Activated CD4-positive, alpha-beta T cell treated with anti-CD3 and anti-CD28 coated beads for 48 hours (primary cell): Measurements from ENCODE around the gene KITLG.
"Not testable (repeated sequence)": the region's sequence is repeated elsewhere in the genome, so short reads cannot be mapped to it uniquely, and the experiment has no call there.

Experiments
- DNase-seq: peaks from one replicate; pipeline ENCODE4 v3.0.0-alpha.2; 2020

Gene KITLG

DNA sequence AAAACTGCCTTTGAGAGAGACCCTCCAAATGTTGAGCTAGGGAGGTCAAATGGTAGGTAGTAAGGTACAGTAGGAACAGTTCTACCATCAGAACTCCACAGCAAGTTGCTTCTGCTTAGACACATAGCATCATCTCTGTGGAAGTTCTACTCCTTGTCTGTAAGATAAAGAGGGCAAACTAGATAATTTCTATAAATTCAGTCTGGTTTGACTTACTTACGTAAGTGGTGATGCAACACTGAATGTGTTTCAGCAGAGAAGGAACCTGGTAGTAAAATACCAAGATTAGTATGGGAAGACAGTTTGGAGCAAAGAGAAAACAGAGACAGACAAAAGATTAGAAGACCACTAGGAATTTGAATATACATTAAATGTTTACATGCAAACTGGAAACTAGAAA lies 42.0 kb downstream of the KITLG start:
- DNase-seq = no peak

DNA sequence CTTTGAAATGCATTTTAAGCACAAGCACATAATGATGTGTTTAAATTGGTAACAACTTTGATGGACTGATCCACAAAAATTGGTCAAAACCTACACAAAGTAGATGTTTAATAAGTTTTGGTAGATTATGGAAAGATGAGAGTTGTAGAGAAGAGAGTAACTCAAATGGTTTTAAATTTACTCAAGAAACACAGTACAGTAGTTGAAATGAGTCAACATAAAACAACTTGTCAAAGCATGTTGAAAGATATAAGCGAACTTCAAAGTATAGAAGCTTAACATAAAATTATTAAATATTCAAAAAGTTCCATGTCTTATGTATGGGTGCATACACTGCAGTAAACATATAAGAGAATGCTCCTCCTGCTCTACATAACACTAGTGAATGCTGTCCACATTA lies 49.4 kb downstream of the KITLG start:
- no peak for DNase-seq

DNA sequence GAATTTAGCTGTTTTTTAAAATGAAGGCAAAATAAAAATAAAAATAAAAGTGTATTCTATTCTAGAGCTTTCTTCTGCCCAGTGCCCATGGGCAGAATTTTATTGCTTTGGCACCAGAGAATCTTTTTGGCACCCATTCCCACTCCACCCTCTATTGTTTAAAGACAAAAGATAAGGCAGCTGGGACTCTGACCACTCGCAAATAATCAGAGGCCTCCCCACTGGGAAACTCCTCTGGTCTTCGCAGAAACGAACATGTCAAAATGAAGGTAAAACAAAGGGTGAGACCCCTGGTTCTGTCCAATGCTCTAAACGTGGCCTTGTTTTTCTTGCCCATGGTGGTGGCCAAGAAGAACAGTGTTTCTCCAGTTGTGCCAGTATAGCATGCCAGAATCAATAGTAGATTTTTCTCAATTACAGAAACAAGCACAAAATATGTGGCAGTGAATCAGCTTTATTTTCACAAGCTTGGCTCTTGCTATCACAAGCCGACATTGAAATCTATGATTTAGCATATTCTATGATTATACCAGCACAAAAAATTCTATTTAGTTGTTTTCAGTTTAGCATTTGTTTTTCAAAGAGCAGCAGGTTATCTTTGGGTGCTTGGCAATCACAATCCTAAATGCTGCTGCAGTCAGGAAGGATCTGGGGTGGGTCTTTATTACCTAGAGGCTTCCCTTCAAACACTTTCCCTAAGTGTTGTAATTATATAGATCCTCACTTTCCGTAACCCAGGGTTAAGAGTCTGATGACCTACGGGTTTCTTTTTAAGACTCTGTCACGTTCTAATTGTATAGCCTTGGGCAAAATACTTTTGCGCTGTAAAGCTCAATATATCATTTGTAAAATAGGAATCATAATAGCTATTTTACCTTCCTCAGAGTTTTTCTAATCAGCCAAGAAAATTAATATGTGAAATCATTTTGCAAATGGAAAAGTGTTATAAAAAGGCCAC lies 50.5 kb downstream of the KITLG start:
- DNase-seq = no peak

DNA sequence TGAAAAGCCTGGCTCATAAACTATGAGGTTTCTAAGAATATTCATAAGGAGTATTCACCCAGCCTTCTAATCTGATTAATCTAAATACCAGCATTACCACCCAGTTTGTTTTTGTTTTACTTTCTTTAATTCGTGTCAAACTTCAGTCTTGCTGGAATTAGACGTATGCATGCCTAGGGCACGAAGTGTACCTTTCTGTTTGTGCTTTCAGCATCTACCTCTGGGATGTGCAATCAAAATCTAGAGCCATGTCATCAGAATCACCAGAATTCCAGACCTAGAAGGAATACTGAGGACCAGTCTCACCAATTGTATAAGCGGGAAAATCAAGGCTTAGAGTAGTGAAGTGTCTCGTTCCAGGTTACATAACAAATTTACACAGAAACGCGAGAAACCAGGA lies 57.3 kb downstream of the KITLG start:
- DNase-seq = no peak

DNA sequence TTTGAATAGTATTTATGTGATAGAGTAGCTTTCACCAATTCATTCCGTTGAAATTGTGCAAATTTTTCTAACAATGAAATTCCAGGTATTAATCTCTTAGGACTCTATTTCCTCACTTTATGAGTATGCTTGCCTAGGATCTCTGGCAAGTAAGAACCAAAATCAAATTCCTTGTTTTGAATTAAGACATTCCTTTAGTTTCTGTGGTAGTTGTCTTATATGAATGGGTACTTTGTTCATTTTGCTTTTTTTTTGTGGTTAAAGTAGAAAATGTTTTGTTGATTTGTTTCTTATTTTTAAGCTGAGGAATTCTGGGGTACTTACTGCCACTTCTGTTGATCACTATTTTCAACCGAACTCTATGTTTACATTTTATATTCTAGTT lies 59.8 kb downstream of the KITLG start:
- DNase-seq = no peak

DNA sequence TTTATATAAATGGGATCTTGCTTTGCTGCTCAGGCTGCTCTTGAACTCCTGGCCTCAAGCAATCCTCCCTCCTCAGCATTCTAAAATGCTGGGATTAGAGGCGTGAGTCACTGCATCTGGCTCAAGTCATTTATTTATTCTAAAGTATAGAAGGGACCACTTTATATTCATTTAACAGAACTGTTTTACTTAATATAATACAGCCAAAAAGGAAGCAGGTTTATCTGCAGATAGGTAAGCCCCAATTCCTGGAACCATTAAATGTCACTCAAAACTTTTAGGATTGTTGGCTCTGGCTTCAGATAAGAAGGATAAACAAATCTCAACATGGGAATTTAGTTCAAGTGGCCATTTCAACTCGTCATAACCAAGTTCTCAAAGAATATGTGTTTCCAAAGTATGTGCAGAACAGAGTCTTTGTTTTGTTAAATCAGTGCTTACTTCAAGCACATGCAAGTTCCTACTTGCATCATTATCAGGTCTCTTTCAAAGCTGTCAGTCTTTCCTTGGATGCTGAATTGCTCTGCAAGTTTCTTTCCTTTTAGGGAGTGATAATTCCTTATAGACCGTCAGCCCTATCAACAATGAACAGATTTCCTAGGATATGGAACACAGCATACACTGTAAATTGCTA lies 60.4 kb downstream of the KITLG start:
- no peak for DNase-seq

DNA sequence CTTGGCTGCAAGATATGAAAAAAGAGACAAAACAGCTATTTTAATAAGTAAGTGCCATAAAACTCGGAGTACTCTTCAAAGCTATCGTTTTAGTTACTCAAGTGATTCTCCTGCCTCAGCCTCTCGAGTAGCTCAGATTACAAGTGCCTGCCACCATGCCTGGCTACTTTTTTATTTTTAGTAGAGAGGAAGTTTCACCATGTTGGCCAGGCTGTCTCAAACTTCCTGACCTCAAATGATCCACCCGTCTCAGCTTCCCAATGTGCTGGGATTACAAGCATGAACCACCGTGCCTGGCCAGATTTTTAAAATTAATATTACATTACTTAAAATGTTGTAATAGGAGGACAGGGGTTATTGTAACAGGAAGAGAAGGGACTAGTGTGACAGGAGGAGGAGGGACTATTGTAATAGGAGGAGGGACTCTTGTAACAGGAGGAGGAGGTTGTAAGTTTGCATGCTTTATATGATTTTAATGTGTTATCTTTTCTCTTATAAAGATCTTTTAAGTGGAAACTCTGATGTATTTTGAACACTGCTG lies 61.3 kb downstream of the KITLG start:
- no peak for DNase-seq

DNA sequence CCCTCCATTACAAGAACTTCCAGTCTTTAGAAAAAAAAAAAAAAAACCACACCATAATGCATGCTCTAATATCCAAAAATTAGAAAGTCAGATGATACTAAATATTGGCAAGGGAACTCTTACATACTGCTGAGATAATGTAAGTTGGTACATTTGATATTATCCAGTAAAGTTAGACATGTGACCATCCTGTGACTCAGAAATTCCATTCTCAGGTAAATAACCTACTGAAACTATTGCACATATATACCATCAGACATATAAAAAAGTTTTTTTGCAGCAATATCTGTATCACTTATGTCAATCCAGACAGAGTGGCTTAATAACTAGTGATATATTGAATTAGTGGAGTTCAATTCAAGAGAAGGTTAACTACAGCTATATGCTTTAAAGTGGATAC lies 63.5 kb downstream of the KITLG start:
- no peak for DNase-seq

DNA sequence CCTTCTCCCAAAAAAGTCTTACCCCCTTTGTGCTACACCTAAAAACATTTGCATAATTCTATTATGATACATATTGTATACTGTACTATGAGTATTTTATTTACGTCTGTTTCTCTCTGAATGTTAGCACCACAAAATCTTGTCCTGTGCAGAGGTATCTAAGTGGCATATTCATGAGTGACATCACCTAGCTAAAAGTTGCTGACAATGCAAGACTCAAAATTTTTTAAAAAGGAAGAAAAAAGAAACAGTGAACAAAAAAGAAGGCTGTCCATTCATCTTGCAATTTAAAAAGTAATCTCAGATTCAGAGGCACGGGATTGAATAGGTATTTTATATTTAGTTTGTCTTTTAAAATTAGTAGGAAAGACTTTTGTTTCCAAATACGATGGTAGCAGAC lies 69.4 kb downstream of the KITLG start:
- no peak for DNase-seq

DNA sequence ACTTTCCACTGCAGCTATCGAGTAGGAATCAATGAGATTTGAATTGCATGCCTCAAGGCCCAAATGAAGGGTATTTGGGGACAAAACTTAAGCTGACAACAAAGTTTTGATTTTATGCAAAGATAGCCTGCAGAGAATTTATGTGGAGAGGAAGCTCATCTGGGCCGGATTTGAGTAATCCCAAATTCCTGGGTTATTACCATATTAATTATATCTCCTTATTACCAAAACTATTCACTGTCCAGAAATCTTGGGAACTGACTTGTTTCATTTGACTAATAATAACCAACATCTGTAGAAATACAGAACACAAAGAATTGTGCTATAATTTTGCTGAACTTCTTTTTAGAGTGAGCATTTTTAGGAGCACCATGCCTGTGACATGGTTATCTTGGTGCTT lies 70.4 kb downstream of the KITLG start:
- DNase-seq = no peak

DNA sequence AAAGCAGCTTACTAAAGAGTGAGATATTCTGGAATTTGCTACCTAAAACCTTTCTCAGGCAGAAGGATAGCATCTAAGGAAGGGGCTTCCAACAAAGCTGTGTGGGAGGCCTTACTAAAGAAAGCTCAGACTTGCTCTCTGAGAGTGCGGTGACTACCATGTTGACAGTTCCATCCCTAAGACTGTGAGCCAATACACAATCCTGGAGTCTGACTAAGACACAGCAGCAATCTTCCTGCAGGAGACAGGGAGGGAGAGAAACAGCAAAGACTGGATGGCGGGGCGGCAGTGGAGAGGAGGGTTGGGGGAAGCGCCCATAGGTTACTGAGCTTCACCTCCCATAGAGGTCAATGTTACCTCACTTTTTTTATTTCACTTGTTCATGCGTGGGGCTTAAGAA lies 70.9 kb downstream of the KITLG start:
- DNase-seq = no peak

DNA sequence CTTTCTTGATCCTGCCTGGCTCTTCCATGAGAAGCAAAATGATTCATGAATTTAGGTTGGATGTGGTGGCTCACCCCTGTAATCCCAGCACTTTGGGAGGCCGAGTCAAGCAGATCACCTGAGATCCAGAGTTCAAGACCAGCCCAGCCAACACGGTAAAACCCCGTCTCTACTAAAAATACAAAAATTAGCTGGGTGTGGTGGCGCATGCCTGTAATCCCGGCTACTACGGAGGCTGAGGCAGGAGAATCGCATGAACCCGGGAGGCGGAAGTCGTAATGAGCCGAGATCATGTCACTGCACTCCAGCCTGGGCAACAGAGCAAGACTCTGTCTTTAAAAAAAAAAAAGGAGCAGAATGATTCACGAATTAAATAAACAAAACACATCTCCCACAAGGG lies 72.4 kb downstream of the KITLG start:
- DNase-seq = not testable (repeated sequence)

DNA sequence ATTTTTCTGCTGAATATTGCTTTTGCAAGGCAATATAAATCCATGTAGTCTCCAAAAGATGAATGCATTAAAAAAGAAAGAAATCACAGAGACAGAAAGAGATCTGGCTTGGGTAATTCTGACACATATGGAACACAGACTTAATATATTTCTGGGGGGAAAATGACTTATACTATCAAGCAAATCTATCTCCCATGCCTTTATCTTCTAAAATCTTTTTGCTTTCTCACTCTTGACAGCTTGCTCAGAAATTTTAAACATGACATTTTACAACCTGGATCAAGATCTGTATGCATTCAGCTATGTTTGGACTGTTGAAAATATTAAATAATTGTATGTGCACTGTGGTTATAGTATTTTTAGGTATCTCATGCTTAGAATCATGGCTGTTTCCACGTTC lies 73.0 kb downstream of the KITLG start:
- DNase-seq = no peak

DNA sequence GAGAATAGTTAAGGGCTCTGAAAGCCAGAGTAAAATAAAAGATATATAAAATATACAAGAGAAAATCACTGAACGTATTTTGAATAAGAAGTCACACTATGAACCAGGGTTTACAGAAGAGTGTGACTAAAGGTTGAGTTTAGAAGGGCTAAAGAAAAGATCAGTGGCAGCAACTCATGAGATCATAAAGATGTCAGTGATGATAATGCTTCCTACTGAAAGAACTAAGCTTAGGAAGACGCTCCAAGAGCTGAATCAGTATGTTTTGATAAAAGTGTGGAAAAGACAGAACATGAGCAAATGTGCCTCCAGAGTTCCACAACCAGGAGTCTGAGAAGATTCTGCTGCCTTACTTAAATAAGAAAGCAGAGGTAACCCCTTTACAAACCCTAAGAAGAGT lies 74.6 kb downstream of the KITLG start:
- no peak for DNase-seq

DNA sequence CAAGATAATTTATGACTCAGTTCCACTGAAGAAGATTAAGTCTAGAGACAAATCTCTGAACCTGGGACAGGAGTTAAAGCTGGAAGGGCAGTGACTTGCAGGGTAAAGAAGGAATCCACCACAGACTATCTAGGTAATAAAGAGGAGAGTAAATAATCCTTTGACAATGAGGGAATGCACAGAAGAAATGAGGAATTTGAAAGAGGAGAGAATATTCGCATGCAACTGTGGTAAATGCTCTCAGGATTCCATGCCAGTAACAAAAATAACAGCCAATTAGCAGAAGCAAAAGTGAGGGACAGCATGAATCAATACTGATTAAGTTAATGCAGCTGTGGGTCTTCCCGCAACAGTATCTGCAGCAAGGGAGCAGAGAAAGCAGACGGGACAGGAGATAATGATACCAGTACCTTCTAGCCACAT lies 77.0 kb downstream of the KITLG start:
- no peak for DNase-seq

DNA sequence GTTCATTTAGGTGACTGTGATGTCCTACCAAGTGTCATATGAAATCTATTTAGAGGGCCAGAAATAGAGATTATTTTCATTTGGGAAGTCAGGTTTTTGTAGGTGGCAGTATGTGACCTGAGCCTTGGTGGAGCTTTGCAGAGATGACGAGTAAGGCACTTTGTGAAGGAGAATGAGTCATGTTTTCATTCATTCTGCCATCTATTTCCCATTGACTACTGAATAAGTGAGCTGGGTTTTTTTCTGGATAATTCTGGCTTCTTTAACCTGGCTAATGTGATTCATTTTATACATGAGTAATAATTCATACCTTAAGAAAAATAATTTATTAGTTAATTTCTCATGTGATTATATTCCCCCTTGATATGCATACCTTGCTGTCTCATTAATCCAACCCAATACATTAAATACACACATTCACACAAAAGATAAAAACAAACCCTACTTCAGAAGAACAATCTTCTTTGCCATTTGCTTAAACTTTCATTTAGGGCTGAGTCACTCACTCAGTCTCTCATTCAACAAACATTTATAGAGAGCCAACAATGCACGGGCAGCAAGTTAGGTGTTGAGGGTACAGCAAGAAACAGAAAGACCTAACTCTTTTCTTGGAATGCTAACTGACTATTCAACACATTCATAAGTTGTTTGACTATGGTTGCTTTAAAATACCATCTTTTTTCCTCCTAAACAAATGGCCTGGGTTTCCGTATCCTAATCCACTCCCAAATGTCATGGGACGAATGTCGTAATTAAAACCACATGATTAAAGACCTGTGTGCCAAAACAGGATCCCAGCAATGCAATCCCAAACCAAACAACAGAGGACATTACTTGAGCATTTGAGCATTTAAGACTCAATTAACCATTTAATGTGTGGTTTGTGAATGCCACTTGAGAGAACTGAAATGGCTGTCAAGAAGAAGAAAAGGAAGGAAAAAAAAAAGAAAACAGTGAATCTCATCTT lies 78.0 kb downstream of the KITLG start:
- DNase-seq = no peak

DNA sequence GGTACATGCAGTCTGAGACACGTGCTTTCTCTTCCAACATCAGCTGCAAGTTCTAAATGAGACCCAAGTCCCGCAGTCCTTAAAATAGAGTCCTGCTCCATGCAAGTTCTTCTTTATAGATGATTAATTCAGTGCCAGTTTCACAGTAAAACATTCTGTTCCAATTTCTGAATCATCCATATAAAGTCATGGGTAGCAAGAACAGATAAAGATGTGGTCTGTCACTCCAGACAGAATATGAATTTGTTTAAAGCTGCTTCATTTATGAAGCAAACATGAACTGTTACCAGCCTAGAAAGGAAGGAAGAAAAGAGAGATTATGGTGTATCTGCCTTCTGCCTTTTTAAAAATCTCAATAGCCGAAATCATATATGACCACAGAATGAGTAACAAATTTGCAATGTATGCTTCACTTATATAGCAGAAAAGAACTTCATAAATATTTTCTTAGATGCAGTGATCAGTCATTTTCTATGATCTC lies 83.3 kb downstream of the KITLG start:
- DNase-seq = no peak

DNA sequence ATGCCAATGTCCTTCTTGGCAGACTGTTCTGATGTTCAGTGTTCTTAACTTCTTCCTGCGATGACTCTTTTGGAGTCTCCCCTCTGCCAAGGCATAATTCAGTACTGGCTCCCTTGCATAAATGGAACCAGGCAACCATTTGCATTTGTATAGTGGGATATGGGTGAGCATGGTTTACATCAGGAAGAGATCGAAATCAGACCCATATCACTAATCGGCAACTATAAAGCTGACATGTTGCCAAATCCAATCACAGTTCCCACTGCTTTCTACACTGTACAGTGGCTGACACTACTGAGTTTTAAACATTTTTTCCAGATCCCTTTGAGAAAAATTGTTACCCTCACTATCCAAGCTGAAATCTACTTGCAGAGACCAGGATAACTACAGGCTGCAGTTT lies 83.8 kb downstream of the KITLG start:
- no peak for DNase-seq

DNA sequence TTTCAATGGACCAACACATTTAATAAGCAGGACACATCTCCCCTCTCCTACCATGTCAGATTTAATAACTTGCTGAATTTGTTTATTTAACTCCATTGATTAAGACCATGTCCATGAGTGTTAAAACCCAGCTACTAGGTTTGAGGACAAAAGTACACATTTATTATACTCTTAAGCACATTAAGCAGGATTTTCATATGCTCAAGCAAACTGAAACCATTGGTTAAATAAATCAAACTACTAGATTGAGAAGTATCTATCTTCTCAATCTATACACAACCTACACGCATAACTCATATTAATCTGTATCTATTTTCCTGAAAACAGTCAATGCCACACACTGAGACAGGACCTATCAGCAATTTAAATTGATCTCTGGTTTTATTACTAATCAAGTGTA lies 85.2 kb downstream of the KITLG start:
- DNase-seq = no peak

DNA sequence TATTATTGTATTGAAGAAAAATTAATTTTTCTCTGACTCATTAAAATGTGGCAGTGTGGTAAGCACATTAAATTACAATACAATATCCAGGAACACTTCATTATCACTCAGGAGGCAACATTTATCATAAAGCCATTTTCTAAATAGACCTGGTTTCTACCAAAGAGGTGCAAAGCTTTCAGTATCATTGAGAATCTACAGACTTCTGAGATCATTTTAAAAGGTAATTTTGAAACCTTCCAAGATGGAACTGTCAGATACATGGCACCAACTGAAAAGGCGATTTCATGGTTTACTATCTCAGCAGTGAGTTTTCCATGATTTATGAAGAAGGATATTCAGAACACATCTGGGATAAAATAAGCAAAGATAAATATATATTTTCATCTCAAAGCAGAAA lies 85.8 kb downstream of the KITLG start:
- no peak for DNase-seq

DNA sequence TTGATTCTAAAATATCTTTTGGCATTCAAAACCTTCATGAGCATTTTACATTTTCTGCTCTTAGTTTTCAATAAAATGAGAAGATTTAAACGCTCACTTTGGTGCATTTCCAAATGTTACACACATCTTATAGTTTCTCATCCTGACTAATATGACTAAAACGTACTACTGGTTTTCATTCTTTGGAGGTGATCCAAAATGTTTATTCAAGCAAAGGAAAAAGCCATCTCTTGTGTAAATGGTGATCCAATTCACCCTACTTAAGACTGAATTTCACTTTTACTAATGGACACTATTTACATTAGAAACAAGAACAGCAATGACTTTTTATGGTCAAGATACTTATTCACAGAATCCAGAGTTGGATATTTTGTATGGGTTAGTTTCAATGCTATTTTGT lies 86.6 kb downstream of the KITLG start:
- no peak for DNase-seq

DNA sequence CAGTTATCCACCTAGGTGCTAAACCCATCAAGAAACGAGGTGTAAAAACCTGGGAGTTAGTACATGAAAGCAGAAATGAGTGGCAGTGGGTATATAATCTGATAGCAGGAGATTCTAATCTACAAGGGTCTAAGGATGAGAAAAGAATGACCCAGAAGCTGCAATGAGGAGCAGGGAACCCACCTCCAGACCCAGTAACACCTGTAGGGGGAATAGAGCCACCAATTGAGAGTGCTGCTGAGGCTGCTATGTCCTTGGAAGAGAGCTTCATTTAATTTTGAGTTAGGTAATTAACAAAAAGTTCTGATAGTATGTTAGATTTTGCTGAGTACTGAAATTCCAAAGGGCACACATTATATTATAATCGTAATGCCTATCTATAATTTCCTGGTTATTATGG lies 89.8 kb downstream of the KITLG start:
- DNase-seq = no peak

DNA sequence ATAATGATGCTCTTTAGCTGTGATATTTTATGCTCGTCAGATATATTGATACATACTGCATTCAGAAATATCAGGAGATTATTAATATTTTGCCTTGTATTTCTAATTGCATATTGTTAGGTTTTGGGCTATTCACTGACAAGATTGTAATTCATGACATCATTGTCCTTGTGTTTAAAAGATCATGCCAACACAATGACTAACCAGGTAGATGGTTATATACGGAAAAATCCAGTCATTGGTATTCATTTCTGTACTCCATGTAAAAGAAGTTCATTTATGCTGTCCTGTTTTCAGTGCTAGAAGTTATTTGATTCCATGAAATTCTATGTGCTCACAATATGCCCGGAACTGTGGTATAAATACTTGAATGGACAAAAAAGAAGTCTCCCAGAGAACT lies 107.5 kb downstream of the KITLG start:
- no peak for DNase-seq
